Measurements from ENCODE around the gene ZNF260. TPM values are rescaled to one million over a fixed set of nuclear protein-coding genes. Genes with fewer than 3 reads are reported as not detected.
"Not testable (repeated sequence)": the region's sequence is repeated elsewhere in the genome, so short reads cannot be mapped to it uniquely, and the experiment has no call there.

The ZNF260 gene
- total RNA-seq, 1 donor from 2014 or later, result 7.6 TPM

- ATAC-seq (ENCODE audit: poor library complexity); intact Hi-C loops (cut with DNase I): not testable (repeated sequence)
- peak; percentile 71 for DNase-seq
These were observed 35.2 kb downstream of the ZNF260 start for GRCh38 chr19:36492689-36493453.

- ATAC-seq (ENCODE audit: poor library complexity); DNase-seq; intact Hi-C loops (cut with DNase I): not testable (repeated sequence)
These were observed 37.2 kb downstream of the ZNF260 start for GRCh38 chr19:36490846-36491245.

GRCh38 chr19:36489920-36490415 is 38.1 kb downstream of the ZNF260 start:
- ATAC-seq (ENCODE audit: poor library complexity) (peak; percentile 94), DNase-seq (peak; percentile 89)
- intact Hi-C loops (cut with DNase I), result no loop called here

- intact Hi-C loops (cut with DNase I), result no loop called here
- ATAC-seq (ENCODE audit: poor library complexity) (peak; percentile 99), DNase-seq (peak; percentile 94)
These were observed 38.8 kb downstream of the ZNF260 start, which contains the start of gene ZNF566 for GRCh38 chr19:36489118-36489919. Gene ZNF566, minus strand, starts transcription at chr19:36489561. Its CDS starts 13,004 bp downstream, at chr19:36476557.

- ATAC-seq (ENCODE audit: poor library complexity), result peak; percentile 28
- intact Hi-C loops (cut with DNase I), result no loop called here
- DNase-seq, result no peak
These were observed 39.3 kb downstream of the ZNF260 start for GRCh38 chr19:36488846-36489117.

GRCh38 chr19:36488118-36488845 is 39.8 kb downstream of the ZNF260 start:
- ATAC-seq (ENCODE audit: poor library complexity) (no peak), DNase-seq (no peak)
- intact Hi-C loops (cut with DNase I), result no loop called here

GRCh38 chr19:36483653-36484052 is 44.4 kb downstream of the ZNF260 start:
- DNase-seq (no peak), ATAC-seq (ENCODE audit: poor library complexity) (no peak)
- intact Hi-C loops (cut with DNase I), result no loop called here

- ATAC-seq (ENCODE audit: poor library complexity), result no peak
- DNase-seq, result no peak
- intact Hi-C loops (cut with DNase I), result no loop called here
These were observed 45.2 kb downstream of the ZNF260 start for GRCh38 chr19:36482876-36483275.

Other genes with a start within 250 kb of the ZNF260 start
- gene ZFP14, start 149.1 kb downstream of the ZNF260 start, total RNA-seq, result 2.6 TPM
- gene ZFP82, start 109.6 kb downstream of the ZNF260 start, total RNA-seq, result 4.8 TPM
- gene ZNF566, start 38.7 kb downstream of the ZNF260 start, total RNA-seq, result 10.9 TPM
- gene ZNF529, start 45.0 kb upstream of the ZNF260 start, total RNA-seq, result 13.4 TPM
- 19.1 TPM for gene ZNF382, start 77.0 kb upstream of the ZNF260 start, total RNA-seq
- 5.6 TPM for gene ZNF461, start 138.6 kb upstream of the ZNF260 start, total RNA-seq
- 3.1 TPM for gene ZNF567, start 159.3 kb upstream of the ZNF260 start, total RNA-seq
- gene ZNF850, start 244.5 kb upstream of the ZNF260 start, total RNA-seq, result 3.7 TPM